PFSK-1 (cell line): ENCODE results near the gene ADAM19.

Source experiments
- FOXP2 ChIP-seq: optimal IDR thresholded peaks from 2 replicates; pipeline ENCODE3; 2011; ENCODE audit warnings: borderline replicate concordance, control low read depth, inconsistent platforms; ENCODE audit not compliant: insufficient read depth; ENCODE audit errors: extremely low read length, extremely low read depth
- POLR2AphosphoS5 ChIP-seq: IDR thresholded peaks from 2 replicates; pipeline ENCODE4 v1.6.1; 2012; ENCODE audit warnings: low read depth, mild to moderate bottlenecking, control low read depth, low read length, moderate library complexity

- TF ChIP-seq POLR2AphosphoS5 (no peak), FOXP2 (no peak)
Measured at GRCh38 chr5:157487358-157487757, 88.2 kb downstream of the ADAM19 start.
